HG03432 (cell line): ENCODE measurements around the gene DDAH1.
A peak's percentile ranks its signal among the peaks of the same experiment; 100 is the strongest.
"Not testable (repeated sequence)": the region's sequence is repeated elsewhere in the genome, so short reads cannot be mapped to it uniquely, and the experiment has no call there.

Source experiments
- ATAC-seq: cut with Tn5 transposase; IDR thresholded peaks from one replicate; pipeline ENCODE4 v1.9.1; 2021; ENCODE audit warnings: mild to moderate bottlenecking, moderate library complexity; ENCODE audit not compliant: unreplicated experiment

Gene DDAH1

DNA sequence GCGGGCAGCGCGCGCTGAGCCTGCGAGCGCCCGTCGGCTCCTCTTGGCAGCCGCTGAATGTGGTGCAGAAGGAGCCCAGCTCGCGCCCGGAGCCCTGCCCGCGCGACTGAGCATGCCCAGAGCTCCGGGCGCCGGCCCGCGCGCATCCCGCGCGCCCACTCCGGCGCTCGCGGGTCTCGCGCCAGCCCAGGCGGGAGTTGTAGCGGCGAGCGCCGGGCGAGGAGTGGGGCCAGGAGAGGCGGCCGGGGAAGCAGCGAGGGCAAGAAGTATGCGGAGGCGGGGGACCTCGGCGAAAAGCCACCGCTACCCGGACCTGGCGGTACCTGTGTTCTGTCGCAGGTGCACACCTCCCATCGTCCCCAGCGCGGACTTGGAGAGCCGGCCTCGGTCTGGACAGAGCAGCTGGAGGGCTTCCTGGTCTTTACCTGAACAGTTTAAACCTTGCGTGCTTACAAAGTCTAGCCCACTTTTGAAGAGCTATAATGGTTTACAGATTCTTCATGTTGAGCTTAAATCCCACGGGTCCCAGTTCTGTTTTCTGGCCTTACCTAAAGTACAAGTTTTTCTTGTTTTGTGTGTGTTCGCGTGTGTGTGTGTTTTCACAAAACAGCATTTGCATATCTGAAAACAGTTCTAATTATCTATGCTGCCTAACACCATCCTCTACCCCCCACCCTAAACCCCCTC lies at the start of gene DDAH1:
DDAH1 (minus strand) TSS at position 61 of the 687 bp plus-strand sequence. CDS start 114 bp downstream, outside the sequence.
- peak; percentile 63 for ATAC-seq

- not testable (repeated sequence) for ATAC-seq
Measured at GRCh38 chr1:85513998-85514397, 49.0 kb upstream of the DDAH1 start.

GRCh38 chr1:85504417-85504816 lies 39.5 kb upstream of the DDAH1 start:
- no peak for ATAC-seq

GRCh38 chr1:85502625-85503083 lies 37.7 kb upstream of the DDAH1 start:
- ATAC-seq, result no peak

- ATAC-seq, result no peak
Measured at GRCh38 chr1:85502171-85502570, 37.2 kb upstream of the DDAH1 start.

DNA sequence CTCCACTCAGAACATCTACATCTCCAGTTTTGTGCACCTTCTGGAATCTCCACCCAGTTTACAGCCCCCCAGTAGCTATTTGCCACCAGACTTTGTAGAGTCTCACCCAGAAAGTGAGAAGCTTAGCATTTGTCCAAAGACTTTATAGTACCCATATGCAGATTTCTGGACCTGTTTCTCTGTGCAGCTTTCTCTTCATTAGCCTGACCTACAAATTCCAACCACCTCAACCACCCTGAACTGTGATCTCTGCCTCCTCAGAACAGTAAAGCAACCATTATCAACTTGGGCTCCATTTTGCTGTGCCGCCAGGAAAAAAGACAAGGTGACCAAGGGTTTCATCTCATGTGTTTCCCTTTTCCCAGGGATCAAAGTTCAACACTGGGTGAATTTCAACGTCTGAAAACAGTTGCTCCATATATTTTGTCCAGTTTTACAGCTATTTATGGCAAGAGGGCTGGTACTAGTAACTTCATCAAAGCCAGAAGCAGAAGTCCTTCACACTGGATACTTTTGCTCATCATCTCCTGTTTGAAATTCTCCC lies 36.5 kb upstream of the DDAH1 start:
- no peak for ATAC-seq

- no peak for ATAC-seq
Measured at GRCh38 chr1:85496941-85497582, 32.1 kb upstream of the DDAH1 start.

DNA sequence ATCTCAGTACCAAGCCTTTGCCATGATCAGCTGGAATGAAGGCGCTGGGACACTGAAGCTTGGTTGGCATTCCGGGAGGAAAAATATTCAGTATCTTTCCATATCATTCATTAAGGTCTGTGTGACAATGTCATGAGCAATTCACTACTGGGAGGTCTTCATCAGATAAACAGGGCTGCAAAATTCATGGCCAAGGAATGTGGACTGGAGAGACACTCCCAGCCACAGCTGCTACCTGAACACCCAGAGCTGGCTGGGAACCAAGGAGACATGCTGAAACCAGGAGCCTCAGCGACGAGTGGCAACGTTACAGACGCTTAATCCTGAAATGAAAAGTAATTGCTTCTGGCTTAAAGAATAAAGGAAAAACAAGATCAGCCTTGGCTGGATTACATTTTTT lies 30.6 kb upstream of the DDAH1 start:
- ATAC-seq, result no peak

DNA sequence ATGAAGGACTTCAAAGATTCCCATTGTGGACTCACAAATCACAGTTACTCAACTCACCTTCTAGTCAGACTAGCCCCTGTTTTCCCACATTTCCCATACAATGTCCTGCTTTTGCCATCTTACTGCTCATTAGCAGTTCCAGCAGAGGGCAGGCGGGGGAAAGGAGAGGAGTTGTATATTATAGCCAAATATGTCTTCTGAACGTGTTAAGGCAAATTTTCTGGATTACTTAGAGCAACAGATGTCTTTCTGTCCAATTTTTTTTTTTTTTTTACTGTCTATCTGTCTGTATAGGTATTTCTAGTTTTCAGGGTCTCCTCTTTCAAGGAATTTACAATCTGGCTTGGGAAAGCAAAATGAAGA lies 29.9 kb upstream of the DDAH1 start:
- ATAC-seq, result no peak

GRCh38 chr1:85494074-85494903 lies 29.3 kb upstream of the DDAH1 start:
- no peak for ATAC-seq

DNA sequence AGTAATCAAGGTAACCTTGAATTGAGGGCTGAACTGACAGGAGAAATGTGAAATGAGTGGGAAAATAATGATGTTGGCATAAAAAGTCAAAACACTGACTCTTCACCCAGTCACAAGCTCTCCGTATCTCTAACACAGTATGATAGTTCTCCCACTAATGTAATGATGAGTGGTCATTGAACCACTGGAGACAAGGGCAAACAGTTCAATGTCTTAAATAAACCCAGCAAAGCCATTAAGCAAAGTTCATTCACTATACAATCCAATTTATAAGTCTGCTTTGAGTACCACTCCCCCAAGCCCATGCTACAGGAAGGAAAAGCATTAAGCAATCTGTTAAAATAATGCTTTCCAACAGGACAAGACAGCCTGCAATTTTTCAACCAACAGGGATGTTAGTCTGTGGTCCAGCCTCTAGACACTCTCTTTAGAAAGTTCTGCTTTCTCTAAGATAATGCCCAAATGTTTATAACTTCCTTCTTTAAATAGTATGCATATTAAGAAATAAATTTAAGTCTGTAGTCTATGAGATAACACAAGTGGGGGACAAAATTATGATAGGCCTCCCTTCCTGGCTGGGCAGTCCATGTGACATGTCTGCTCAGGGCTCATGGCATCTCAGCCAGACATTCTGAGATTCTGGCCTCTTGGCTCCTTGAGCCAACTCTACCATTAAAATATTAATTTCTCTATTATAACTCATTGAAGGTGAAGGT lies 25.5 kb upstream of the DDAH1 start:
- no peak for ATAC-seq

- no peak for ATAC-seq
Measured at GRCh38 chr1:85488126-85488525, 23.2 kb upstream of the DDAH1 start.

DNA sequence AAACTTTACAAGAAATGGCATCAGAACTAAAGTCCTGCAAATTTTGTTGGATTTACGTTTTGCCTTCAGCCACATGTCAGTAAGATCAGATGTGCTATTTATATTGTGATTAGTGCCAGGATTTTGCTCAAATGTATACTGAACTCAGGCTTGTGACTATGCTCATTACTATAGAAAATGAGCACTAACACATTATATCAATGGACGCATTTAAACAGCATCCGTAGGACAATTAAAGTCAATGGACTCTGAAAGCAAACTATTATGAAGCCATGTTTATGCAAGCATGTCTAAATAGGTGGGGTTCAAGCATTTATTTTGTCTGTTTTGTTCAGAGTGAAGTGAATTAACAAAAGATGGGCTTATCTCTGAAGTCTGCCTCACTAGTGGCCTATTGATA lies 20.6 kb upstream of the DDAH1 start:
- ATAC-seq, result no peak

DNA sequence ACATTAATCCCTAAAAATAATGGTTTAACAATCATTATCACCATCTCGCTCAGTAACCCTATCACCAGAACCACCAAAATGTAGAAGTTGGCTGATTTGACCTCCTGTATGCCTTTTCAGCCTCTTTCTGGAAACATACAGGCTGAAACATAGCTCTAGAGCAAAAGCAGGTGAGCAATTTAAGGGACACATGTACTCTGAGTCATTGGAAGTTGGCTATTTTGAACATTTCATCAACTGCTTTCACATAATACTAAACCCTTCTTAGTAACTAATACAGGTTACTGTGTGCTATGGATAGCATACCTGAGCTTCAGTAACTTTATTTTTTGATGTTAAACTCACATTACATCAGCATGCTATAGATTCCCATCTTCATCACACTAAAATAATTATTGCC lies 19.8 kb upstream of the DDAH1 start:
- no peak for ATAC-seq

DNA sequence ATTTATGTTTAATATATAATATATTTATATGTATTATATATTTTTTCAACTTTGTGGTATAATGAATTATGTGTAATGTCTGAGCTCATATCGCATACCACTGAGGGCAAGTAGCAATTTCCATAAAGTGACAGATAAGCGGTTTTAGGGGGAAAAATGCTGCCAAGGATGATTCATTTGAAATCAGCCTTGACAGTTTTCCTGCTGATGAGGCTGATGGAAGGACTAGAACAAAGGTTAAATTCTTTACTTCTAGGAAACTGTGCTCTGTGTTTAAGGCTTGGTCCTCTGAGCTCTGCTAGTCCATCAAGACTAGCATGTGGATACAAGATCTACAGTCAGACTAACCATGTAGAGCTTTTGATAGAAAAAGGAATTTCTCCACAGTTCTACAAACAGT lies 19.3 kb upstream of the DDAH1 start:
- no peak for ATAC-seq

GRCh38 chr1:85481688-85482087 lies 16.7 kb upstream of the DDAH1 start:
- ATAC-seq, result no peak

DNA sequence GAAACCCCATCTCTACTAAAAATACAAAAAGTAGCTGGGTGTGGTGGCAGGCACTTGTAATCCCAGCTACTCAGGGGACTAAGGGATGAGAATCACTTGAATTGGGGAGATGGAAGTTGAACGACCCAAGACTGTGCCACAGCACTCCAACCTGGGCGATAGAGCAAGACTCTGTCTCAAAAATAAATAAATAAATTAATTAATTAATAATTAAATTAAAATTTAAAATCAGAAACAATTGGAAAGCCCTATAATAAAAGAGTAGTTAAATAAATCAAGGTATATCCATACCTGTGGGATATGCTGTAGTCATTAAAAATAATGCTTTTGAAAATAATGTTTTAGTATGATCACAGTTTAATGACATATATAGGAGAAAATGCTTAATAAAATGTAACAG lies 15.6 kb upstream of the DDAH1 start:
- no peak for ATAC-seq

DNA sequence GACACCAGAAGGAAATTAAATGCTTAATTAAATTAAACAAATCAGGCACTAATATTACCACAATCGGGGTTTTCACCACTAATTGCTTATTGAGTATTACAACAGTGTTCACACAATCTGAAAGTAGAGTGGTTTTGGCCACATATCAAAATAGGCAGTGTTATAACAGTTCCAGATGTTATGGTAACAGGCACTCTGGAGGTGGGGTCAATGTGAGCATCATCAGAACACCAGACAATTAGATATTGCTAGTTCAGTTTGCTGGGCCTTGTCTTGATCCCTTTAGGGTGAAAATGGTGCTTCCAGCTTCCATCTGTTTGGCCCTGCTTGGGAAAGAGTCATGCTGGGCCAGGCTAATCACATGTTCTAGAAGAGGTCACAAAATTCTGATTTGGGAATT lies 14.5 kb upstream of the DDAH1 start:
- no peak for ATAC-seq

GRCh38 chr1:85478366-85478765 lies 13.4 kb upstream of the DDAH1 start:
- no peak for ATAC-seq

- ATAC-seq, result no peak
Measured at GRCh38 chr1:85475055-85475454, 10.1 kb upstream of the DDAH1 start.

- no peak for ATAC-seq
Measured at GRCh38 chr1:85473390-85473789, 8.4 kb upstream of the DDAH1 start.
